A549 treated with Hydrocortisone at 1 μM for 4 hours (cell line): ENCODE measurements around the gene DMXL1. TPM values are rescaled to one million over a fixed set of nuclear protein-coding genes. Genes with fewer than 3 reads are reported as not detected.

Source experiments
- total RNA-seq: library from RNA; stranded (reverse); fragments of 200-300 nt; extraction: Qiagen RNA extraction; gene quantifications from 5 replicates; pipeline ENCODE4 v1.2.3, GENCODE V29; 2022

DMXL1 gene, protein sequence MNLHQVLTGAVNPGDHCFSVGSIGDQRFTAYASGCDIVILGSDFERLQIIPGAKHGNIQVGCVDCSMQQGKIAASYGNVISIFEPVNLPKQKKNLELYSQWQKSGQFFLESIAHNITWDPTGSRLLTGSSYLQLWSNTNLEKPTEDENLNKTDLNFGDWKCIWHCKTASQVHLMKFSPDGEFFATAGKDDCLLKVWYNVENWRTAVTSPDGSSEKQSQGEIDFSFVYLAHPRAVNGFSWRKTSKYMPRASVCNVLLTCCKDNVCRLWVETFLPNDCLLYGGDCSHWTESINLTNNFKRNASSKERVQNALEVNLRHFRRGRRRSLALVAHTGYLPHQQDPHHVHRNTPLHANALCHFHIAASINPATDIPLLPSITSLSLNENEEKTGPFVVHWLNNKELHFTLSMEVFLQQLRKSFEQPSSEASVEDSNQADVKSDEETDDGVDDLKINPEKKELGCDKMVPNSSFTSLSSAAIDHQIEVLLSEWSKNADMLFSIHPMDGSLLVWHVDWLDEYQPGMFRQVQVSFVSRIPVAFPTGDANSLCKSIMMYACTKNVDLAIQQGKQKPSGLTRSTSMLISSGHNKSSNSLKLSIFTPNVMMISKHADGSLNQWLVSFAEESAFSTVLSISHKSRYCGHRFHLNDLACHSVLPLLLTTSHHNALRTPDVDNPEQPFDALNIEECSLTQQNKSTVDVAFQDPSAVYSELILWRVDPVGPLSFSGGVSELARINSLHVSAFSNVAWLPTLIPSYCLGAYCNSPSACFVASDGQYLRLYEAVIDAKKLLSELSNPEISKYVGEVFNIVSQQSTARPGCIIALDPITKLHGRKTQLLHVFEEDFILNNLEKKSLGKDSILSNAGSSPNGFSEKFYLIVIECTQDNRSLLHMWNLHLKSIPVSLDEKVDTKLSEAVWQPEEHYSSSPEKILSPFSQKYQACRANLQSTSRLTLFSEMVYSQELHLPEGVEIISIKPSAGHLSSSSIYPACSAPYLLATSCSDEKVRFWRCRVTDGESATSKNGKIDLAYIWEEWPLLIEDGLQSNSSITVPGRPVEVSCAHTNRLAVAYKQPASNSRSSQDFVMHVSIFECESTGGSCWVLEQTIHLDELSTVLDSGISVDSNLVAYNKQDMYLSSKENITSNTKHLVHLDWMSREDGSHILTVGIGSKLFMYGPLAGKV (N-terminal part only)
- total RNA-seq = 6.3 to 10.8 TPM (median 9.2 TPM) in 5 replicates

DNA sequence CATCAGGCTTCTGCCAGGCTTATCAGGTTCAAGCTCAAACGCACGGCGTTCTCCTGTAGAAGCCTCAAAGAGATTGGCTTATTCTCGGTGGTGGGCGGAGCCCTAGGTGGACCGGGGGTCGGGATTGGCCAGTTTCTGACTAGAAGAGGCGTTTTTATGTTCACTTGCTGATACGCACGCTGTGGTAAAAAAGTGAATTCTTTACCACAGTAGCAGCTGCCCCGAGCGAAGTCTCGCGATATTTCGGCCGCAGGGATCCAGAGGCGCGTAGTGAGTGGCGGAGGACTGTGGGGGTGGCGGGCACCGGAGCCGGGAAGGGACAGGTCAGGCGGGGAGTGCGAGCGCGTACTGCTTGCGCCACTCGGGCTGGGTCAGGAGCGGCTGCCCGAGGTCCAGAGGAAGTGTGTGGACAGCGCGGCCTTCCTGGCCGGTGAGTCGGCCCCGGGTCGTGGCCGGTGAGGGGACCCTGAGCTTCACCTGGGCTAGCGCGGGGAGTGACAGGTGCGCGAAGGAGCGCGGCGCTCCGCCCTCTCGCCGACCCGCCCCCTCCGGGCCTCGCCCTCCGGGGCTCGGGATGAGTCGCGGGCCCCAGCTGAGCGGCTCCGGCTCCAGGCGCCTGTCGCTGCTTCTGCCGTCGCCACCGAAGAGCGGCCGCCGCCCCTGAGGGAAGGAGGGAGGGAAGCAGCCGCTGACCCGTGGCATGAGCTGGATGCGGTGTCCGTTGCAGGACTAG lies at the start of gene DMXL1:
Gene DMXL1, plus strand, starts transcription at position 260 of the 733 bp plus-strand sequence. CDS start 483 bp downstream, outside the sequence.

Other genes with a start within 250 kb of the DMXL1 start
- gene DTWD2, start 82.5 kb upstream of the DMXL1 start, total RNA-seq = 1.1 to 1.7 TPM (median 1.5 TPM) in 5 replicates